ENCODE measurements around the gene ITGB2. TPM values are rescaled to one million over a fixed set of nuclear protein-coding genes. Genes with fewer than 3 reads are reported as not detected.

Gene ITGB2
- 0.50 to 1.0 TPM (median 0.66 TPM) in 5 replicates for total RNA-seq (2022; extraction: Qiagen RNA extraction; ENCODE audit: low read depth)

DNA sequence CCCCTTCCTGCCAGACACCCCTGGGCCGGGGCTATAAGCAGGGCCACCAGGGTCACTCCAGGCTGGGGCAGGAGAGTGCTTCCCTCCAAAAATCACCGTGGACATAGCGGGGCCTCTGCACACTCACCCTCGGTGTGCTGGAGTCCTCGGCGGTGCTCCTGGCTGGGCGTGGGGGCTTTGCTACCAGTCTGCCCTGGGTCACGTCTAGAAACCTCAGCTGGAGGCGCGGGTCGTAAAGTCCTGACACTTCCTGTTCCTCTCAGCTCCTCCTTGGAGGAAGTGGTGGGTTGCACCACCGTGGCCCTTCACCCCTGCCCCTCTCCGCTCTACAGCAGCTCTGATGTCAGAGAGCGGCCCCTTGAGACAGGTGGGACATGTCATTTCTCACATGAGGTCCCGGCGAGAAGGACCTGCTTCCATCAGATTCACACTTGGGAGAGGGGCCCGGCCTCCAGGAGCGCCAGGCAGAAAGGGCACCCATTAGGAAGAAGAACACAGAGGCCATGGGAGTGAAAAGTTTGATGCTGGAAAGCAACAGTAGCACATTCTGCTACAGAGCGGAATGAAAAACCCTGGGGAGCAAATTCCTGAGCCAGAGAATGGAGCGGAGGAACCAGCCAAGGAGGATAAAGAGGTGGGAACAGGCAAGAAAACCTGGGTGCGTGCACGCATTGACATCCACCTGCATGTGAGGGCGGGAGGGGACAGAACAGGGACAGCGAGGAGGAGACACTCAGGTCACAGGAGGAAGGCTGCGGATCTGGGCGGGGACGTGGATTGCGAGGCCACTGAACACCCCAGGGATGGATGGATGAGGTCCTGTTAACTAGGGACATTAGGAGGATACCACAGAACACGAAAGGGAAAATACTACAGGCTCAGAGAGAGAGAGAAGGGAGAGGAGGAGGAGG is at the start of gene ITGB2:
Gene ITGB2 (minus strand): TSS at position 206 of the 911 bp plus-strand sequence. CDS start 10,117 bp downstream, outside the sequence.

DNA sequence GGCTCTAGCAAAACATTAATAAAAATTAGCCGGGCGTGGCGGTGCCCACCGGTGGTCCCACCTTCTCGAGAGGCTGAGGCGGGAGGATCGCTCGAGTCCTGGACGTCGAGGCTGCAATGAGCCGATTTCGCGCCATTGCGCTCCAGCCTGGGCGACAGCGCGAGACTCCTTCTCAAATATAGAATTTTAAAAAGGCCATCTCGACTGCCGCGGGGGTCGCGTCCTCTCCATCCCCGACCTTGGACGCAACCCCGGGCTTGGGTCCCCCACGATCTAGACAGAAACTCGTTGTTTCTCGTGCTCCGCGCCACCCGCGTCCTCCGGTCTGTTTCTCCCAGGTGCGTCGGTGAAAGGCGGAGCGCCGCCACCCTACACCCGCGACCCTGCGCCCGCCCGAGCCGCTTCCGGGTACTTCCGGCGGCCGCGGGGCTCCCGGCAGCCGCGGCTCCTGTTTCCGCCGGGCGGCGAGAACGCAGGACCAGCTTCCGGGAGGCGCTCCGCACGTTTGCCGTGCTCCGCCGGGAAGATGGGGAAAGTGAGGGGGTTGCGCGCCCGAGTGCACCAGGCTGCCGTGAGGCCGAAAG is 18.9 kb upstream of the ITGB2 start, which contains the start of gene SLX9:
Gene SLX9 (plus strand): TSS at position 498 of the 584 bp plus-strand sequence. CDS start 29 bp downstream, at position 527.

DNA sequence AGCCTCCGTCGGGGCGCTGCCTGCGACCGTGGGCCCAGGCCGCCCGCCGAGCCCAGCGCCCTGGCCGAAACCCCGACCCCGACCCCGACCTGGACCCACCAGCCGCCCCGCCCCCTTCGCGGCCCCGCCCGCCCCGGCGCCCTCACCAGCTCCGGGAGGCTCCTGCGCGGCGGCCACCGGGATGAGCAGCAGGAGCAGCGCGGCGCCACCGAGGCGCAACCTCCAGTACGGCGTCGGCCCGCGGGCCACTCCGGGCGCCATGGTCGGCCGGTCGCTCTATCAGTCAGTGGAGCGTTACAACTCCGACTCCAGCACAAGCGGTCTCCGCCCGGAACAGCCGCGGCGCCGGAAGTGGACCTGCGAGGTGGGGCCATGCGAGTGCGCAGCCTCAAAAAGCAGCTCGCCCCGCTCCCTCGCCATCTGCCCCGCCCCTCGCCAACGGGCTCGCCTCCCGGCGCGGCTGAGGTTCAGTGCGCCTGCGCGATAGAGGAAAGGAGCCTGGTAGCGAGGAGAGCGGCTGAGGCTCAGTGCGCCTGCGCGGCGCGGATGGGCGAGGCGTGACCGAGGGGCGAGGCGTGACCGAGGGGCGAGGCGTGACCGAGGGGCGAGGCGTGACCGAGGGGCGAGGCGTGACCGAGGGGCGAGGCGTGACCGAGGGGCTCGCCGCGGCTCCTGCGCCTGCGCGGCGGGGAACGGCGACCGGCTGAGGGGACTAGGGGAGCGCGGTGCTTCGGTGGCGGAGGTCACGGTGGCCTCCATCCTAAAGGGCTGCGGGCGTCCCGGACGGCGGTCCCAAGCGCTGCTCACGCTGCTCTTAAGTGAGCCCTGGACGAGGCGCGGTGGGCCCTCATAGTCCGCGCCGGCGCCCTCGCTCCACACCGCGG is 47.1 kb downstream of the ITGB2 start, which contains the start of gene PTTG1IP:
Gene PTTG1IP (minus strand): TSS at position 335 of the 884 bp plus-strand sequence. CDS start 74 bp downstream, at position 261.

Other genes with a start within 250 kb of the ITGB2 start
- gene KRTAP12-1, start 238.7 kb downstream of the ITGB2 start, total RNA-seq (2022; extraction: Qiagen RNA extraction; ENCODE audit: low read depth) = not detected in 5 replicates
- gene KRTAP10-12, start 223.7 kb downstream of the ITGB2 start, total RNA-seq (2022; extraction: Qiagen RNA extraction; ENCODE audit: low read depth) = not detected in 5 replicates
- gene TSPEAR, start 209.3 kb downstream of the ITGB2 start, total RNA-seq (2022; extraction: Qiagen RNA extraction; ENCODE audit: low read depth) = not detected in 5 replicates
- 27.9 to 39.8 TPM (median 35.6 TPM) in 5 replicates for gene UBE2G2, start 119.1 kb downstream of the ITGB2 start, total RNA-seq (2022; extraction: Qiagen RNA extraction; ENCODE audit: low read depth)
- 56.4 to 70.2 TPM (median 69.8 TPM) in 5 replicates for gene SUMO3, start 102.8 kb downstream of the ITGB2 start, total RNA-seq (2022; extraction: Qiagen RNA extraction; ENCODE audit: low read depth)
- gene PTTG1IP, start 47.2 kb downstream of the ITGB2 start, total RNA-seq (2022; extraction: Qiagen RNA extraction; ENCODE audit: low read depth) = 91.3 to 104 TPM (median 100 TPM) in 5 replicates
- 41.8 to 62.3 TPM (median 55.7 TPM) in 5 replicates for gene SLX9, start 19.1 kb upstream of the ITGB2 start, total RNA-seq (2022; extraction: Qiagen RNA extraction; ENCODE audit: low read depth)
- 5.2 to 8.9 TPM (median 6.1 TPM) in 5 replicates for gene ADARB1, start 153.7 kb upstream of the ITGB2 start, total RNA-seq (2022; extraction: Qiagen RNA extraction; ENCODE audit: low read depth)

All from A549 treated with GW870086 at 1 μM for 4 hours (cell line).